ENCODE results near the gene EHMT1. TPM values are rescaled to one million over a fixed set of nuclear protein-coding genes. Genes with fewer than 3 reads are reported as not detected.

Gene EHMT1
- total RNA-seq, 1 donor from 2014 or later = 95.9 TPM

- intact Hi-C loops (cut with micrococcal nuclease) = no loop called here
Observed at GRCh38 chr9:137670391-137671195, 51.8 kb downstream of the EHMT1 start.

GRCh38 chr9:137671196-137671538, 52.4 kb downstream of the EHMT1 start:
- intact Hi-C loops (cut with micrococcal nuclease) = no loop called here

GRCh38 chr9:137671721-137672120, 52.9 kb downstream of the EHMT1 start:
- intact Hi-C loops (cut with micrococcal nuclease) = no loop called here

GRCh38 chr9:137672907-137673791, 54.3 kb downstream of the EHMT1 start:
- intact Hi-C loops (cut with micrococcal nuclease) = no loop called here

- intact Hi-C loops (cut with micrococcal nuclease) = no loop called here
Observed at GRCh38 chr9:137673886-137674285, 55.1 kb downstream of the EHMT1 start.

GRCh38 chr9:137674307-137674975, 55.6 kb downstream of the EHMT1 start:
- intact Hi-C loops (cut with micrococcal nuclease) = no loop called here

GRCh38 chr9:137674976-137675320, 56.1 kb downstream of the EHMT1 start:
- intact Hi-C loops (cut with micrococcal nuclease) = no loop called here

GRCh38 chr9:137676998-137677397, 58.2 kb downstream of the EHMT1 start:
- intact Hi-C loops (cut with micrococcal nuclease) = no loop called here

- intact Hi-C loops (cut with micrococcal nuclease) = no loop called here
Observed at GRCh38 chr9:137678202-137678601, 59.4 kb downstream of the EHMT1 start.

- intact Hi-C loops (cut with micrococcal nuclease) = no loop called here
Observed at GRCh38 chr9:137679249-137679648, 60.4 kb downstream of the EHMT1 start.

- intact Hi-C loops (cut with micrococcal nuclease) = no loop called here
Observed at GRCh38 chr9:137679695-137680305, 61.0 kb downstream of the EHMT1 start.

- intact Hi-C loops (cut with micrococcal nuclease) = no loop called here
Observed at GRCh38 chr9:137680444-137681358, 61.9 kb downstream of the EHMT1 start.

GRCh38 chr9:137682428-137683105, 63.8 kb downstream of the EHMT1 start:
- intact Hi-C loops (cut with micrococcal nuclease) = no loop called here

GRCh38 chr9:137683262-137683864, 64.6 kb downstream of the EHMT1 start:
- intact Hi-C loops (cut with micrococcal nuclease) = no loop called here

- intact Hi-C loops (cut with micrococcal nuclease) = no loop called here
Observed at GRCh38 chr9:137685035-137685740, 66.4 kb downstream of the EHMT1 start.

GRCh38 chr9:137685741-137686420, 67.1 kb downstream of the EHMT1 start:
- intact Hi-C loops (cut with micrococcal nuclease) = no loop called here

GRCh38 chr9:137688261-137688660, 69.5 kb downstream of the EHMT1 start:
- intact Hi-C loops (cut with micrococcal nuclease) = no loop called here

- intact Hi-C loops (cut with micrococcal nuclease) = no loop called here
Observed at GRCh38 chr9:137688725-137689124, 69.9 kb downstream of the EHMT1 start.

Measured in T-helper 2 cell treated with Interferon-gamma antibody and Interleukin-4, amounts not matched to agents 100 ng/mL and 5 ng/mL, for 36 hours (primary cell).